HUDEP-2 (cell line): ENCODE results near the gene MAPK8.
"Not testable (repeated sequence)": the region's sequence is repeated elsewhere in the genome, so short reads cannot be mapped to it uniquely, and the experiment has no call there.

Experiments used
- DNase-seq, 76 experiments: peaks; one replicate each; lab custom pipeline; 2025; ENCODE audit not compliant: unreplicated experiment in 76 of 76; lab: John Stamatoyannopoulos, UW

Gene MAPK8

GRCh38 chr10:48306265-48306869 lies at the start of gene MAPK8:
TSS of gene MAPK8 (plus strand) at chr10:48306677. CDS start at chr10:48401661, 94,984 bp downstream.
- DNase-seq, result peak in 75 of 76 experiments; percentile 27 to 94 (median 88)

GRCh38 chr10:48257407-48257961 lies 49.0 kb upstream of the MAPK8 start:
- DNase-seq, result no peak

GRCh38 chr10:48258105-48258504 lies 48.4 kb upstream of the MAPK8 start:
- no peak for DNase-seq

- DNase-seq, result no peak
Measured at GRCh38 chr10:48266528-48266927, 39.9 kb upstream of the MAPK8 start.

GRCh38 chr10:48271047-48271730 lies 35.3 kb upstream of the MAPK8 start:
- DNase-seq, result no peak

GRCh38 chr10:48272682-48273081 lies 33.8 kb upstream of the MAPK8 start:
- no peak for DNase-seq

GRCh38 chr10:48273741-48274140 lies 32.7 kb upstream of the MAPK8 start:
- DNase-seq, result no peak

- DNase-seq, result no peak
Measured at GRCh38 chr10:48274636-48275035, 31.8 kb upstream of the MAPK8 start, which contains the start of gene FRMPD2. TSS of gene FRMPD2 (minus strand) at chr10:48274696. CDS start at chr10:48274567, 129 bp downstream.

GRCh38 chr10:48277093-48277492 lies 29.4 kb upstream of the MAPK8 start:
- no peak for DNase-seq

GRCh38 chr10:48279081-48279751 lies 27.3 kb upstream of the MAPK8 start:
- no peak for DNase-seq

- not testable (repeated sequence) for DNase-seq
Measured at GRCh38 chr10:48281697-48282096, 24.8 kb upstream of the MAPK8 start.

GRCh38 chr10:48282829-48283228 lies 23.6 kb upstream of the MAPK8 start:
- no peak for DNase-seq

- DNase-seq, result no peak
Measured at GRCh38 chr10:48284002-48284546, 22.4 kb upstream of the MAPK8 start.

GRCh38 chr10:48284811-48285210 lies 21.7 kb upstream of the MAPK8 start:
- no peak for DNase-seq

- no peak for DNase-seq
Measured at GRCh38 chr10:48285710-48286109, 20.8 kb upstream of the MAPK8 start.

GRCh38 chr10:48286356-48286755 lies 20.1 kb upstream of the MAPK8 start:
- no peak for DNase-seq

- DNase-seq, result no peak
Measured at GRCh38 chr10:48287417-48288391, 18.8 kb upstream of the MAPK8 start.

GRCh38 chr10:48288661-48289060 lies 17.8 kb upstream of the MAPK8 start:
- DNase-seq, result no peak

- peak in 37 of 76 experiments; percentile 2 to 51 (median 13) for DNase-seq
Measured at GRCh38 chr10:48289501-48290238, 16.8 kb upstream of the MAPK8 start.
